Loucy (cell line): ENCODE data around the gene USP19.

Experiments used
- H2AFZ ChIP-seq: fragments of 200-600 bp; sonication (generic); 2 replicates; pipeline ENCODE4 v1.6.0; 2016; ENCODE audit warnings: antibody characterized with exemption, mild to moderate bottlenecking, low read length, moderate library complexity
- H3F3A ChIP-seq: fragments of 200-600 bp; 2 replicates; pipeline ENCODE4 v1.6.0; 2016; ENCODE audit warnings: antibody characterized with exemption, low read depth, mild to moderate bottlenecking
- H3K27me3 ChIP-seq: fragments of 200-600 bp; sonication (generic); 2 replicates; pipeline ENCODE4 v1.6.1; 2014; ENCODE audit warnings: low read length, mild to moderate bottlenecking; ENCODE audit not compliant: insufficient read depth, poor library complexity, severe bottlenecking
- H3K36me3 ChIP-seq: fragments of 200-600 bp; sonication (generic); 2 replicates; pipeline ENCODE4 v1.6.1; 2016; ENCODE audit warnings: low read length; ENCODE audit not compliant: insufficient read depth
- H3K4me1 ChIP-seq: fragments of 200-600 bp; sonication (generic); 2 replicates; pipeline ENCODE4 v1.5.1; 2014; ENCODE audit warnings: low read length, mild to moderate bottlenecking; ENCODE audit not compliant: insufficient read depth, poor library complexity, severe bottlenecking
- H3K4me2 ChIP-seq: fragments of 200-600 bp; sonication (generic); 2 replicates; pipeline ENCODE4 v1.6.0; 2014; ENCODE audit warnings: antibody characterized with exemption, low read length, low read depth, mild to moderate bottlenecking; ENCODE audit not compliant: poor library complexity, severe bottlenecking
- H3K4me3 ChIP-seq: fragments of 200-600 bp; sonication (generic); 2 replicates; pipeline ENCODE4 v1.5.1; 2014; ENCODE audit warnings: low read length, mild to moderate bottlenecking, mixed read lengths; ENCODE audit not compliant: poor library complexity, severe bottlenecking
- H3K79me2 ChIP-seq: fragments of 200-600 bp; sonication (generic); 2 replicates; pipeline ENCODE4 v1.6.1; 2014; ENCODE audit warnings: low read length; ENCODE audit not compliant: insufficient read depth
- H3K9ac ChIP-seq: fragments of 200-600 bp; sonication (generic); 2 replicates; pipeline ENCODE4 v1.6.0; 2014; ENCODE audit warnings: mild to moderate bottlenecking, low read depth, low read length, moderate library complexity; ENCODE audit not compliant: poor library complexity, severe bottlenecking
- H3K9me2 ChIP-seq: fragments of 200-600 bp; sonication (generic); replicated peaks from 2 replicates; pipeline ENCODE4 v1.6.1; 2016; ENCODE audit warnings: low read depth, low read length, mixed read lengths
- H3K9me3 ChIP-seq: fragments of 200-600 bp; sonication (generic); 2 replicates; pipeline ENCODE4 v1.6.1; 2014; ENCODE audit warnings: mild to moderate bottlenecking, antibody characterized with exemption, low read length, low read depth; ENCODE audit not compliant: insufficient read depth
- H4K20me1 ChIP-seq: fragments of 200-600 bp; sonication (generic); 2 replicates; pipeline ENCODE4 v1.6.0; 2014; ENCODE audit warnings: antibody characterized with exemption, low read length, mild to moderate bottlenecking; ENCODE audit not compliant: insufficient read depth, poor library complexity, severe bottlenecking
- CTCF ChIP-seq: fragments of 200-600 bp; sonication (generic); conservative IDR thresholded peaks from 2 replicates; pipeline ENCODE4 v1.5.1; 2014; ENCODE audit warnings: mild to moderate bottlenecking, antibody characterized with exemption, low read length
- EZH2phosphoT487 ChIP-seq: fragments of 200-600 bp; IDR thresholded peaks from 2 replicates; pipeline ENCODE4 v1.6.1; 2018; ENCODE audit warnings: antibody characterized with exemption, mild to moderate bottlenecking, moderate library complexity, borderline replicate concordance

USP19 gene

GRCh38 chr3:49076116-49076515 lies 44.5 kb downstream of the USP19 start:
- no peak overlapping the region for H3K9ac ChIP-seq
- peaks cover 72% of the 10 kb centered on the region for H3K36me3 ChIP-seq
- TF ChIP-seq EZH2phosphoT487 (no peak), CTCF (no peak)
- H3K4me2 ChIP-seq, result no peak overlapping the region
- H3K9me2 ChIP-seq, result no peaks in the 10 kb centered on the region
- H3F3A ChIP-seq, result no peaks in the 10 kb centered on the region
- H3K27me3 ChIP-seq, result no peaks in the 10 kb centered on the region
- H3K4me3 ChIP-seq, result no peak overlapping the region
- peaks cover 34% of the 10 kb centered on the region for H3K79me2 ChIP-seq
- H4K20me1 ChIP-seq, result peaks cover 17% of the 10 kb centered on the region
- H3K4me1 ChIP-seq, result no peaks in the 10 kb centered on the region
- no peak overlapping the region for H2AFZ ChIP-seq
- no peaks in the 10 kb centered on the region for H3K9me3 ChIP-seq
